ENCODE results near the gene SVIL. TPM values are rescaled to one million over a fixed set of nuclear protein-coding genes. Genes with fewer than 3 reads are reported as not detected.

The SVIL gene
- total and polyA plus RNA-seq, 2 donors (not counting 1 experiment from before 2014, with no cell fraction given) = 17.7 to 94.3 TPM

DNA sequence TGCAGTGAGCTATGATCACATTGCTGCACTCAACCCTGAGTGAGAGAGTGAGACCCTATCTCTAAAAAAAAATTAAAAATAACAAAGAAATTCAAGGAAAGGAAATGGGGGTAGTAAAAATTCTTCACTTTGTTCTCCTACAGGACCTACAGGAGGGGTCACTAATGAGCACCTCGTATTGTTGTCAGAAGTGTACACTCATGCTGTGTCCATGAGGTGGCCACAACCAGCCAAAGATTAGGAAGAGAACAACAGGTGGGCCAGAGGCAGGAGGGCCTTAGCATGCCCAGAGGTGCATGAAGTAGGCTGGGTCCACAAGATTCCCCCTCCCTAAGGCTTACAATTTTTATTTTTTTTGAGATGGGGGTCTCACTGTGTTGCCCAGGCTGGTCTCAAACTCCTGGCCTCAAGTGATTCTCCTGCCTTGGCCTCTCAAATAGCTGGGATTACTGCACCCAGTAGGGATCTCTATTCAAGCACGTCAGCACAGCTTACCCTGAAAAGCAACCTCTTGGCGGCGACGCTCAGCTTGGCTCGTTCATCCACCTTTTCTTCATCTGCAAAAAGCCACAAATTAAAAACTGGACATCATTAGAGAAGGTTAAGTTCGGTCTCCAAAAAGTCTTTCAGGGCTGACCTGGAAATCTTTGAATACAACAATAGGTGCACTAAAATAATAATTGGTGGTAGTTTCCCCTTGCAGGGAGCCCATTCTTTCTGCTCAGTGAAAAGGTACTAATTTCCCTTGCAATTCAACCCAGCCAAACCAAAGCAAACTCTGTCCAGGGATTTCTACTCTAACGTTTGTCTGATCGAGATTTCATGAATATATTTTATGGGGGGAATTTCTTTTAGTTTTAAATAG lies 104.4 kb downstream of the SVIL start:
- no peaks in the 10 kb centered on the region for H3K79me2 ChIP-seq (ENCODE audit: control insufficient read depth, insufficient read depth, low read length)
- DNase-seq (ENCODE audit: low read depth in 2 of 2) = no peak
- no peak overlapping the region for H3K9ac ChIP-seq (ENCODE audit: insufficient read depth, low read length)
- TF ChIP-seq EZH2 (IDR thresholded peaks at IDR 0.05; ENCODE audit: low read length, missing control alignments) = no peak
- TF ChIP-seq, protein P1, sequence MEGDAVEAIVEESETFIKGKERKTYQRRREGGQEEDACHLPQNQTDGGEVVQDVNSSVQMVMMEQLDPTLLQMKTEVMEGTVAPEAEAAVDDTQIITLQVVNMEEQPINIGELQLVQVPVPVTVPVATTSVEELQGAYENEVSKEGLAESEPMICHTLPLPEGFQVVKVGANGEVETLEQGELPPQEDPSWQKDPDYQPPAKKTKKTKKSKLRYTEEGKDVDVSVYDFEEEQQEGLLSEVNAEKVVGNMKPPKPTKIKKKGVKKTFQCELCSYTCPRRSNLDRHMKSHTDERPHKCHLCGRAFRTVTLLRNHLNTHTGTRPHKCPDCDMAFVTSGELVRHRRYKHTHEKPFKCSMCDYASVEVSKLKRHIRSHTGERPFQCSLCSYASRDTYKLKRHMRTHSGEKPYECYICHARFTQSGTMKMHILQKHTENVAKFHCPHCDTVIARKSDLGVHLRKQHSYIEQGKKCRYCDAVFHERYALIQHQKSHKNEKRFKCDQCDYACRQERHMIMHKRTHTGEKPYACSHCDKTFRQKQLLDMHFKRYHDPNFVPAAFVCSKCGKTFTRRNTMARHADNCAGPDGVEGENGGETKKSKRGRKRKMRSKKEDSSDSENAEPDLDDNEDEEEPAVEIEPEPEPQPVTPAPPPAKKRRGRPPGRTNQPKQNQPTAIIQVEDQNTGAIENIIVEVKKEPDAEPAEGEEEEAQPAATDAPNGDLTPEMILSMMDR (conservative IDR thresholded peaks at IDR 0.05 in 1 of 2, IDR thresholded peaks at IDR 0.05 in 1 of 2; ENCODE audit: low read depth in 1 of 2, low read length in 2 of 2) = no peak
- H3K4me2 ChIP-seq (ENCODE audit: extremely low read depth, insufficient read depth, low read length) = no peak overlapping the region
- no peaks in the 10 kb centered on the region for H4K20me1 ChIP-seq (ENCODE audit: control insufficient read depth, extremely low read depth, insufficient read depth, low read length)
- H3K9me3 ChIP-seq (ENCODE audit: control insufficient read depth, insufficient read depth, low read depth, low read length) = no peaks in the 10 kb centered on the region
- H3K4me1 ChIP-seq (ENCODE audit: control insufficient read depth, extremely low read depth, insufficient read depth, low read length) = no peaks in the 10 kb centered on the region
- H3K27me3 ChIP-seq (ENCODE audit: control insufficient read depth, insufficient read depth, low read length) = no peaks in the 10 kb centered on the region
- H2AFZ ChIP-seq (ENCODE audit: low read length) = no peak overlapping the region
- no peak overlapping the region for H3K27ac ChIP-seq (ENCODE audit: insufficient read depth, low read length)
- H3K4me3 ChIP-seq (replicated peaks in 1 of 4; ENCODE audit: control extremely low read depth in 1 of 4, insufficient read depth in 1 of 4, low read depth in 3 of 4, low read length in 4 of 4) = no peak overlapping the region
- no peaks in the 10 kb centered on the region for H3K36me3 ChIP-seq (ENCODE audit: control insufficient read depth, insufficient read depth, low read length)

DNA sequence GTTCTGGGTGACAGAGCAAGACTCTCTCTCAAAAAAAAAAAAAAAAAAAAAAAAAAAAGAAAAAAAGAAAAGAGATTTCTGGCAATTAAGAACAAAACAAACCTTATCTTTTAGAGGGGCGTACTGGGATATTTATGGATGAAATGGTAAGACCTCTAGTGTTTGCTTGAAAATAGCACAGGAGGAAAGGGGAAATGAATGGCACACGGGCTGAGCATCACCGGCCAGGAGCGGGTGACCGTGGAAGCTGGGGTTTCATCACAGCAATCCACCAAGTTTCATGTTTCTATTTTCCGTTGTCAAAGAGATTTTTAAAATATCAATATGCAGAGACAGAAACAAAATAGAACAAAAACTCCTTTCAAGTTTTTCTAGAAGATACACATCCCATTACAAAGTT lies 105.6 kb downstream of the SVIL start:
- Histone ChIP-seq H3K9ac (ENCODE audit: insufficient read depth, low read length) (no peak overlapping the region), H3K4me1 (ENCODE audit: control insufficient read depth, extremely low read depth, insufficient read depth, low read length) (no peaks in the 10 kb centered on the region), H2AFZ (ENCODE audit: low read length) (no peak overlapping the region), H3K27ac (ENCODE audit: insufficient read depth, low read length) (no peak overlapping the region), H4K20me1 (ENCODE audit: control insufficient read depth, extremely low read depth, insufficient read depth, low read length) (no peaks in the 10 kb centered on the region), H3K36me3 (ENCODE audit: control insufficient read depth, insufficient read depth, low read length) (no peaks in the 10 kb centered on the region), H3K9me3 (ENCODE audit: control insufficient read depth, insufficient read depth, low read depth, low read length) (no peaks in the 10 kb centered on the region), H3K4me3 (replicated peaks in 1 of 4; ENCODE audit: control extremely low read depth in 1 of 4, insufficient read depth in 1 of 4, low read depth in 3 of 4, low read length in 4 of 4) (no peak overlapping the region), H3K79me2 (ENCODE audit: control insufficient read depth, insufficient read depth, low read length) (no peaks in the 10 kb centered on the region), H3K4me2 (ENCODE audit: extremely low read depth, insufficient read depth, low read length) (no peak overlapping the region), H3K27me3 (ENCODE audit: control insufficient read depth, insufficient read depth, low read length) (no peaks in the 10 kb centered on the region)
- no peak for DNase-seq (ENCODE audit: low read depth in 2 of 2)
- TF ChIP-seq, protein P1 (conservative IDR thresholded peaks at IDR 0.05 in 1 of 2, IDR thresholded peaks at IDR 0.05 in 1 of 2; ENCODE audit: low read depth in 1 of 2, low read length in 2 of 2) = no peak
- no peak for TF ChIP-seq EZH2 (IDR thresholded peaks at IDR 0.05; ENCODE audit: low read length, missing control alignments)

DNA sequence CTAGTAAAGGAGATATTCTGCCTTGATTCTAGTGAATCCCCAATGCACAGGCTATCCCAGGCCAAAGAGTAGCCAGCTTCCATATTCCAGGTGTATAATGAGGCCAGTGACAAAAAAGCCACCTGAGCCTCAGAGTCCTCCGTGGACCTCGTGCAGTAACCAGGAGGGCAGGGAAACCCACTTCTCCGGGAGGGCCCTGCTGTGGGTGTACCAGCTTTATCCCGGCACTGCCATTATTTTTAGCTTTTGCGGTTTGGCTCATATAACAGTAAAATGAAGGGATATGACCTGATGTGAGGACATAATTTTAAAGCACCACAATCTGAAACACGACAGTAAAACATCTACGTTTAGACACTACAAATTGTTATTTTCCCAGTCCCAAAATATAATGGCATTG lies 109.0 kb downstream of the SVIL start:
- no peaks in the 10 kb centered on the region for H3K27me3 ChIP-seq (ENCODE audit: control insufficient read depth, insufficient read depth, low read length)
- H3K4me3 ChIP-seq (replicated peaks in 1 of 4; ENCODE audit: control extremely low read depth in 1 of 4, insufficient read depth in 1 of 4, low read depth in 3 of 4, low read length in 4 of 4) = no peak overlapping the region
- no peaks in the 10 kb centered on the region for H4K20me1 ChIP-seq (ENCODE audit: control insufficient read depth, extremely low read depth, insufficient read depth, low read length)
- H3K9me3 ChIP-seq (ENCODE audit: control insufficient read depth, insufficient read depth, low read depth, low read length) = no peaks in the 10 kb centered on the region
- no peaks in the 10 kb centered on the region for H3K79me2 ChIP-seq (ENCODE audit: control insufficient read depth, insufficient read depth, low read length)
- H3K36me3 ChIP-seq (ENCODE audit: control insufficient read depth, insufficient read depth, low read length) = peaks cover 2% of the 10 kb centered on the region
- no peak for DNase-seq (ENCODE audit: low read depth in 2 of 2)
- H3K4me1 ChIP-seq (ENCODE audit: control insufficient read depth, extremely low read depth, insufficient read depth, low read length) = no peaks in the 10 kb centered on the region
- H2AFZ ChIP-seq (ENCODE audit: low read length) = no peak overlapping the region
- no peak overlapping the region for H3K4me2 ChIP-seq (ENCODE audit: extremely low read depth, insufficient read depth, low read length)
- H3K27ac ChIP-seq (ENCODE audit: insufficient read depth, low read length) = no peak overlapping the region
- no peak for TF ChIP-seq EZH2 (IDR thresholded peaks at IDR 0.05; ENCODE audit: low read length, missing control alignments)
- TF ChIP-seq, protein P1 (conservative IDR thresholded peaks at IDR 0.05 in 1 of 2, IDR thresholded peaks at IDR 0.05 in 1 of 2; ENCODE audit: low read depth in 1 of 2, low read length in 2 of 2) = no peak
- no peak overlapping the region for H3K9ac ChIP-seq (ENCODE audit: insufficient read depth, low read length)

Measured in fibroblast of lung (primary cell).